HepG2 (cell line): ENCODE results near the gene AKIRIN1. TPM values are rescaled to one million over a fixed set of nuclear protein-coding genes. Genes with fewer than 3 reads are reported as not detected.

Experiments used
- ATAC-seq: fragments of 200-7000 bp; cut with Tn5 transposase; 3 replicates; pipeline ENCODE4 v1.9.1; 2020; ENCODE audit warnings: mild to moderate bottlenecking, moderate library complexity
- BruUV-seq: library from RNA; stranded (reverse); fragments of 400-500 nt; replicated peaks from 2 replicates; lab custom pipeline; 2021; lab: Mats Ljungman, UMichigan
- CTCF ChIA-PET: fragments of 300-600 bp; formaldehyde crosslinking; extraction: SDS; loops from one replicate; lab custom pipeline; 2021; ENCODE audit warnings: low total read pairs, inconsistent platforms, low intra/inter-chr PET ratio; lab: Yijun Ruan, JAX
- POLR2A ChIA-PET: fragments of 350-600 bp; sonication (Branson Sonifier 250); formaldehyde crosslinking; loops from one replicate; lab custom pipeline; 2020; ENCODE audit warnings: antibody characterized with exemption, inconsistent platforms; lab: Yijun Ruan, JAX
- DNase-seq: peaks from one replicate; pipeline ENCODE4 v3.0.0-alpha.2; 2015; ENCODE audit warnings: low spot score
- FAIRE-seq: peaks from 3 replicates; lab custom pipeline; 2011; peaks lifted over from hg19 to GRCh38; lab: Jason Lieb, UNC
- H2AFZ ChIP-seq: one replicate; pipeline ENCODE4 v1.6.1; 2011; ENCODE audit warnings: low read length, inconsistent platforms
- H3K27ac ChIP-seq: fragments of 300-600 bp; 3 replicates; pipeline ENCODE4 v1.8.0; 2011; ENCODE audit warnings: mixed run types, mild to moderate bottlenecking, mixed read lengths, low read length, inconsistent platforms; ENCODE audit not compliant: insufficient read depth; ENCODE audit errors: extremely low read length
- H3K27me3 ChIP-seq, 2 experiments: fragments of 200-600 bp in 1 of 2; 2 replicates in 1 of 2; 3 replicates in 1 of 2; pipeline versions ENCODE4 v1.6.0 to v1.8.0; 2011; ENCODE audit warnings: low read length in 2 of 2, mild to moderate bottlenecking in 2 of 2, moderate library complexity in 2 of 2, inconsistent platforms in 1 of 2; ENCODE audit not compliant: insufficient read depth in 2 of 2, control insufficient read depth in 1 of 2
- H3K36me3 ChIP-seq, 2 experiments: fragments of 200-600 bp in 1 of 2; replicated peaks in 1 of 2; 2 replicates in 1 of 2; 3 replicates in 1 of 2; pipeline versions ENCODE4 v1.5.1 to v1.8.0; 2011; ENCODE audit warnings: low read length in 2 of 2, inconsistent platforms in 1 of 2; ENCODE audit not compliant: insufficient read depth in 2 of 2, control insufficient read depth in 1 of 2
- H3K4me1 ChIP-seq: 2 replicates; pipeline ENCODE4 v1.5.1; 2012; ENCODE audit warnings: low read length, inconsistent platforms; ENCODE audit not compliant: insufficient read depth
- H3K4me2 ChIP-seq: 2 replicates; pipeline ENCODE4 v1.6.0; 2011; ENCODE audit warnings: low read depth, low read length, inconsistent platforms
- H3K4me3 ChIP-seq, 3 experiments: fragments of 200-600 bp in 1 of 3; sonication (generic), shearing (Covaris generic) in 1 of 3; replicated peaks in 1 of 3; 2 replicates each; pipeline ENCODE4 v1.5.1; 2011 to 2016; ENCODE audit warnings: low read length in 3 of 3, inconsistent platforms in 2 of 3, low read depth in 2 of 3, mild to moderate bottlenecking in 2 of 3, control low read depth in 1 of 3, mixed read lengths in 1 of 3; ENCODE audit not compliant: insufficient read depth in 1 of 3
- H3K79me2 ChIP-seq: one replicate; pipeline ENCODE4 v1.6.1; 2011; ENCODE audit warnings: low read length, inconsistent platforms; ENCODE audit not compliant: insufficient read depth
- H3K9ac ChIP-seq: 2 replicates; pipeline ENCODE4 v1.6.0; 2011; ENCODE audit warnings: mild to moderate bottlenecking, low read depth, low read length, inconsistent platforms; ENCODE audit not compliant: insufficient read depth
- H3K9me3 ChIP-seq: 2 replicates; pipeline ENCODE4 v1.5.1; 2012; ENCODE audit warnings: mild to moderate bottlenecking, low read length
- H4K20me1 ChIP-seq: 2 replicates; pipeline ENCODE4 v1.6.0; 2011; ENCODE audit warnings: inconsistent platforms, mild to moderate bottlenecking, low read length, moderate library complexity; ENCODE audit not compliant: insufficient read depth
- ATM ChIP-seq: fragments of 450-650 bp; IDR thresholded peaks from 2 replicates; pipeline ENCODE4 v1.7.1; 2017; ENCODE audit warnings: mild to moderate bottlenecking, borderline replicate concordance
- FOXJ3 ChIP-seq: sonication (generic); formaldehyde crosslinking; IDR thresholded peaks from 2 replicates; pipeline ENCODE4 v1.4.0; 2020; ENCODE audit warnings: missing genetic modification reagents, mild to moderate bottlenecking, borderline replicate concordance
- HOXD1 ChIP-seq: sonication (generic); formaldehyde crosslinking; IDR thresholded peaks from 2 replicates; pipeline ENCODE4 v1.5.0; 2020; ENCODE audit warnings: missing genetic modification reagents
- KDM5B ChIP-seq: sonication (generic); formaldehyde crosslinking; IDR thresholded peaks from 2 replicates; pipeline ENCODE4 v1.4.0; 2020; ENCODE audit warnings: missing genetic modification reagents, mild to moderate bottlenecking, borderline replicate concordance
- KLF16 ChIP-seq, 2 experiments: sonication (generic) in 1 of 2; formaldehyde crosslinking in 1 of 2; IDR thresholded peaks; 2 replicates each; pipeline versions ENCODE4 v1.6.1 to v1.8.0; 2016 to 2023; ENCODE audit warnings: missing genetic modification reagents in 2 of 2, missing compliant biosample characterization in 1 of 2
- NRL ChIP-seq: sonication (generic); formaldehyde crosslinking; IDR thresholded peaks from 2 replicates; pipeline ENCODE4 v1.5.0; 2020; ENCODE audit warnings: missing genetic modification reagents, mild to moderate bottlenecking, moderate library complexity, borderline replicate concordance
- ZFP41 ChIP-seq: sonication (generic); formaldehyde crosslinking; IDR thresholded peaks from 2 replicates; pipeline ENCODE4 v1.4.0; 2020; ENCODE audit warnings: mild to moderate bottlenecking, missing genetic modification reagents, borderline replicate concordance
- ZFP90 ChIP-seq: sonication (generic); formaldehyde crosslinking; IDR thresholded peaks from 2 replicates; pipeline ENCODE4 v1.8.0; 2022; ENCODE audit warnings: missing genetic modification reagents, mild to moderate bottlenecking, inconsistent platforms, borderline replicate concordance
- ZFYVE20 ChIP-seq: sonication (generic); formaldehyde crosslinking; IDR thresholded peaks from 2 replicates; pipeline ENCODE4 v1.8.0; 2023; ENCODE audit warnings: low read depth, mild to moderate bottlenecking, moderate library complexity, missing genetic modification reagents, borderline replicate concordance
- ZNF383 ChIP-seq: sonication (generic); formaldehyde crosslinking; IDR thresholded peaks from 2 replicates; pipeline ENCODE4 v1.4.0; 2020; ENCODE audit warnings: missing genetic modification reagents, mild to moderate bottlenecking, borderline replicate concordance
- ZNF607 ChIP-seq: sonication (generic); formaldehyde crosslinking; IDR thresholded peaks from 2 replicates; pipeline ENCODE4 v1.5.1; 2020; ENCODE audit warnings: missing genetic modification reagents, mild to moderate bottlenecking, borderline replicate concordance
- ZNF644 ChIP-seq: IDR thresholded peaks from 2 replicates; pipeline ENCODE4 v1.6.1; 2016; ENCODE audit warnings: low read depth
- ZNF784 ChIP-seq: sonication (generic); formaldehyde crosslinking; IDR thresholded peaks from 2 replicates; pipeline ENCODE4 v1.5.1; 2020; ENCODE audit warnings: missing genetic modification reagents, mild to moderate bottlenecking, borderline replicate concordance
- ZNF816 ChIP-seq: sonication (generic); formaldehyde crosslinking; IDR thresholded peaks from 2 replicates; pipeline ENCODE4 v1.8.0; 2022; ENCODE audit warnings: missing genetic modification reagents, mild to moderate bottlenecking, borderline replicate concordance
- ZSCAN30 ChIP-seq: sonication (generic); formaldehyde crosslinking; IDR thresholded peaks from 2 replicates; pipeline ENCODE4 v1.5.0; 2020; ENCODE audit warnings: mild to moderate bottlenecking, missing genetic modification reagents
- WGBS: methylation state at CpG from one replicate; pipeline ENCODE4 v1.1.6; 2017; ENCODE audit warnings: low lambda C conversion rate; 5-methylcytosine and 5-hydroxymethylcytosine counted together
- in situ Hi-C: cut with HindIII; loops from 2 replicates; pipeline ENCODE4 v1.10.0; 2017; ENCODE audit warnings: low pct_unique_long_range_greater_than_20kb; ENCODE audit not compliant: extremely low pct_ligation_motif_present
- intact Hi-C: fragments of 100-400 bp; cut with micrococcal nuclease; formaldehyde crosslinking; loops from one replicate; pipeline ENCODE4 v1.10.0; 2022; ENCODE audit not compliant: unreplicated experiment
- polyA plus RNA-seq, 8 experiments: library from polyadenylated mRNA; depleted of rRNA in 3 of 8; stranded (reverse) in 7 of 8; unstranded in 1 of 8; fragments of >200 nt; fragmentation: Illumina TruSeq in 4 of 8; extraction: Trizol in 4 of 8; gene quantifications; 2 replicates each; pipeline versions ENCODE4 v1.2.1 to v1.2.3, GENCODE V29; 2011 to 2016; ENCODE audit warnings: low read depth in 4 of 8, missing spikeins in 1 of 8, mixed read lengths in 1 of 8; ENCODE audit not compliant: insufficient read depth in 1 of 8
- total RNA-seq, 5 experiments: library from RNA; depleted of rRNA; stranded (reverse); fragments of >200 nt; fragmentation: Illumina TruSeq; extraction: Trizol; gene quantifications; 2 replicates each; pipeline ENCODE4 v1.2.3, GENCODE V29; 2016; ENCODE audit warnings: low read depth in 1 of 5
- TF ChIP-seq, protein P1 (sequence below): sonication (generic); formaldehyde crosslinking; IDR thresholded peaks from 2 replicates; pipeline ENCODE4 v1.9.0; 2022; ENCODE audit warnings: missing genetic modification reagents, mild to moderate bottlenecking, borderline replicate concordance
- TF ChIP-seq, protein P2 (sequence below): sonication (generic); formaldehyde crosslinking; IDR thresholded peaks from 2 replicates; pipeline ENCODE4 v1.8.1; 2023; ENCODE audit warnings: mild to moderate bottlenecking, missing genetic modification reagents, borderline replicate concordance

The AKIRIN1 gene
- total and polyA plus RNA-seq, 2 of the 13 experiments (the other 11 are each of a cell fraction or from before 2014, with no cell fraction given): 123 to 157 TPM

GRCh38 chr1:39023140-39023539 lies 32.1 kb downstream of the AKIRIN1 start (continued):
- TF ChIP-seq, protein P1, sequence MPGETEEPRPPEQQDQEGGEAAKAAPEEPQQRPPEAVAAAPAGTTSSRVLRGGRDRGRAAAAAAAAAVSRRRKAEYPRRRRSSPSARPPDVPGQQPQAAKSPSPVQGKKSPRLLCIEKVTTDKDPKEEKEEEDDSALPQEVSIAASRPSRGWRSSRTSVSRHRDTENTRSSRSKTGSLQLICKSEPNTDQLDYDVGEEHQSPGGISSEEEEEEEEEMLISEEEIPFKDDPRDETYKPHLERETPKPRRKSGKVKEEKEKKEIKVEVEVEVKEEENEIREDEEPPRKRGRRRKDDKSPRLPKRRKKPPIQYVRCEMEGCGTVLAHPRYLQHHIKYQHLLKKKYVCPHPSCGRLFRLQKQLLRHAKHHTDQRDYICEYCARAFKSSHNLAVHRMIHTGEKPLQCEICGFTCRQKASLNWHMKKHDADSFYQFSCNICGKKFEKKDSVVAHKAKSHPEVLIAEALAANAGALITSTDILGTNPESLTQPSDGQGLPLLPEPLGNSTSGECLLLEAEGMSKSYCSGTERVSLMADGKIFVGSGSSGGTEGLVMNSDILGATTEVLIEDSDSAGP (CRISPR knock-in tag): no peak
- TF ChIP-seq KDM5B (CRISPR knock-in tag) (no peak), FOXJ3 (CRISPR knock-in tag) (no peak), ZFP41 (no peak), NRL (CRISPR knock-in tag) (no peak), ZFYVE20 (CRISPR knock-in tag) (no peak), ZNF644 (0 out of 2 replicates have a peak, but pooled peaks have one; percentile 13), ZSCAN30 (CRISPR knock-in tag) (no peak), ZNF383 (CRISPR knock-in tag) (no peak), HOXD1 (CRISPR knock-in tag) (no peak)
- TF ChIP-seq, all 625 proteins: peak for 2

- in situ Hi-C loops: no loop called here
- Histone ChIP-seq H3K27me3 (no peaks in the 10 kb centered on the region; a peak in 1 of 5 replicates), H3K4me1 (peaks cover 41% of the 10 kb centered on the region), H3K36me3 (peaks cover 2 to 16% of the 10 kb centered on the region in 2 experiments; a peak in 4 of 5 replicates), H4K20me1 (no peaks in the 10 kb centered on the region), H3K4me2 (peak within 1 kb of the TSS; percentile 91), H3K9ac (peak within 1 kb of the TSS; percentile 97), H2AFZ (peak within 1 kb of the TSS; percentile 6), H3K4me3 (peak within 1 kb of the TSS; percentile 81 to 97 (median 87)), H3K27ac (peak within 1 kb of the TSS; percentile 86), H3K79me2 (peaks cover 37% of the 10 kb centered on the region), H3K9me3 (no peaks in the 10 kb centered on the region)
- under 1% methylated on average over 24 of the region's 47 CpGs for whole genome bisulfite sequencing
- DNase-seq (peak; percentile 76), ATAC-seq (peak; percentile 87), FAIRE-seq (peak; percentile 95)
- intact Hi-C loops: loop anchor here (2.0 to 5.0 kb wide), 4 partner anchors 34 to 167 kb away; partner anchors contain the start of genes AKIRIN1, MYCBP, RHBDL2 and RRAGC
- ChIA-PET CTCF (no interaction called here), POLR2A (interaction anchor here (0.7 to 3.5 kb wide), 20 partner anchors 9 to 167 kb away, joined by 3 to 26 read pairs (median 4); partner anchors contain the start of genes AKIRIN1, RHBDL2 and RRAGC)
- TSS peak; percentile 80 for BruUV-seq
- TF ChIP-seq, protein P2, sequence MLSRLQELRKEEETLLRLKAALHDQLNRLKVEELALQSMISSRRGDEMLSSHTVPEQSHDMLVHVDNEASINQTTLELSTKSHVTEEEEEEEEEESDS (CRISPR knock-in tag): 0 out of 2 replicates have a peak, but pooled peaks have one; percentile 26
- TF ChIP-seq ATM: no peak
- TF ChIP-seq ZFP90 (CRISPR knock-in tag): peak; percentile 85; the same call in 1 of the 2 replicates
- TF ChIP-seq ZNF607: peak; percentile 80; the same call in 1 of the 2 replicates
- TF ChIP-seq ZNF816 (CRISPR knock-in tag): no peak
- no peak; the same call in 1 of the 2 replicates for TF ChIP-seq ZNF784 (CRISPR knock-in tag)
- no peak; a peak in 2 of 4 replicates for TF ChIP-seq KLF16 (CRISPR knock-in tag; IDR thresholded peaks at IDR 0.05)
Measured at GRCh38 chr1:39026051-39026865, 35.2 kb downstream of the AKIRIN1 start, which contains the start of gene NDUFS5. NDUFS5 (plus strand) TSS chr1:39026350; CDS start chr1:39028725, 2,375 bp downstream.
